ENCODE measurements around the gene NAALADL2.
"Not testable (repeated sequence)": the region's sequence is repeated elsewhere in the genome, so short reads cannot be mapped to it uniquely, and the experiment has no call there.

Gene NAALADL2

DNA sequence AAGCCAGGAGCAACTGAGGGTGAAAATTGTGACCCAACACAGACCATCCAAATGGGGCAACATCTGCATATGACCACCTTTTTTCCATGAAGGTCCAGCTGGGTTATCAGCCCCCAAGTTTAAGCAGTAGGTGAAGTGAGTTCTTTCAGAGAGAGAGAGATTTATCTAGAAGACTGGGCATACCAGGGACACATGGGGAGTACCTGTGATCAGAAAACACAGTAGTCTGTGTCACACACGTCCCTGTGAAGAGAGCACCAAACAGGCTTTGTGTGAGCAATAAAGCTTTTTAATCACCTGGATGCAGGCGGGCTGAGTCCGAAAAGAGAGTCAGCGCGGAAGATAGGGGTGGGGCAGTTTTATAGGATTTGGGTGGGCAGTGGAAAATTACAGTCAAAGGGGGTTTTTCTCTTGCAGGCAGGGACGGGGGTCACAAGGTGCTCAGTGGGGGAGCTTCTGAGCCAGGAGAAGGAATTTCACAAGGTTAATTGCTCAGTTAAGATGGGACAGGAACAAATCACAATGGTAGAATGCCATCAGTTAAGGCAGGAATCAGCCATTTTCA, 966.0 kb downstream of the NAALADL2 start:
- DNase-seq, result not testable (repeated sequence)

DNA sequence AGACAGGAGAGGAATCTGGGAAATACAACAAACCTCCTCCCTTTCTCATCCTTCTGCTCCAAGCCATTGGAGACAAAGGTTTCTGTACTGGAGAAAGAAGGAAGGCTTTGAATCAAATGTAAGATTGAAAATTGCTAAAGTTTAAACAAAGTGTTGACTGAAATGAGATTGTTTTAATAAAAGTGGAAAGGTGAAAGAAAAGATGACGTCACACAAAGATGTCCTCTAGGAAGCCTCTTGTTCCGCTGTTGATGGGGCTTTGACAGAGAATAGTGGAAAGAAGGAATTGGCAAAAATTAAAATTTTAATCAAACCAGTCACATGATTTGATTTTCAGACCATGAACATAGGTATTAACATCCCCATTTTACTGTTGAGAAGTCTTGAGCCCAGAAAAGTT, 967.6 kb downstream of the NAALADL2 start:
- DNase-seq, result no peak

GRCh38 chr3:175829809-175830208, 970.7 kb downstream of the NAALADL2 start:
- not testable (repeated sequence) for DNase-seq

DNA sequence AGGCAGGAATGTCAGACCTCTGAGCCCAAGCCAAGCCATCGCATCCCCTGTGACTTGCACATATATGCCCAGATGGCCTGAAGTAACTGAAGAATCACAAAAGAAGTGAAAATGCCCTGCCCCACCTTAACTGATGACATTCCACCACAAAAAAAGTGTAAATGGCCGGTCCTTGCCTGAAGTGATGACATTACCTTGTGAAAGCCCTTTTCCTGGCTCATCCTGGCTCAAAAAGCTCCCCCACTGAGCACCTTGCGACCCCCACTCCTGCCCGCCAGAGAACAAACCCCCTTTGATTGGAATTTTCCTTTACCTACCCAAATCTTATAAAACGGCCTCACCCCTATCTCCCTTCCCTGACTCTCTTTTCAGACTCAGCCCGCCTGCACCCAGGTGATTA, 976.6 kb downstream of the NAALADL2 start:
- not testable (repeated sequence) for DNase-seq

DNA sequence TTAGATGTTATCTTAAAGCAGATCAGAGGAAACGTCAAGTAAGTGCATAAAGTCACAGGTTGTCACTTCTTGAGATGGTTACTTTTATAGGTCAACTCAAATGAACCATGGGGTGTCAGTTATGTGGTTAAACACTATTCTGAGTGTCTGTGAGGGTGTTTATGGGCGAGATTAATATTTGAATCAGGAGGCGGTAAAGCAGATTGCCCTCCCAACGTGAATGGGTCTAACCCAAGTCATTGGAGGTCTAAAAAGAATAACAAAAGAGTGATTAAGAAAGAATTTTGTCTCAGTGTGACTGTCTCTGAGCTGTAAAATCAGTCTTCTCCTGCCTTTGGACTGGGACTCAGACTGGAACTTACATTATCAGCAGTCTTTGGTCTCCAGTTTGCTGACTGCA, 977.5 kb downstream of the NAALADL2 start:
- DNase-seq, result no peak

- no peak for DNase-seq
Measured at GRCh38 chr3:175837962-175838361, 978.8 kb downstream of the NAALADL2 start.

DNA sequence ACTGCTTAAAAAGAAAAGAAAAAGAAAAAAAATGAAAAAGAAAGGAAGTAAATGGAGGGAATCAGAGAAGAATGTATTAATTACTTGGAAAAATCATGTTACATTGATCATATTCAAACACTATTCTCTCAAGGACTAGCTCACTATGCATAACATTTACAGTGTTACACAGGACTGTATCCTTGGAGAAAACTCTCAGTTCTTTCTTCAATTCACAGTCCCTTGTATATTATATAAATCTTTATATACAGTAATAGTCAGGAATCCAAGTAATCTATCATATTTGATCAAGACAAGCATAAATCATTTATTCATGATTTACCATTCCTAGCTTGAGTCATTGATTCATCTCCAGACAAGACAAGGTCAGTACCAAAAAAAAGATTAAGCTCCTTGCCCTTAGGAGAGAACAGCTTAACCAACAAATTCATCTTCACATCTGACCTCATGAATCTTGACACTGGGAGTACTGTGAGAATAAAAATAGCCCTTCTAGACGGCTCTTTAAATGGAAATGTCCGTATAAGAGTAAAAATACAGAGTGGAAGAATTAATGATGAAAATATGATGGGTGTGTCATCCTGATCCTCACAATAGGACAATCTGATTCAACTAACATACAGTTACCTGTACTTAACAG, 980.4 kb downstream of the NAALADL2 start:
- no peak for DNase-seq

GRCh38 chr3:175851541-175851940, 992.4 kb downstream of the NAALADL2 start:
- no peak for DNase-seq

DNA sequence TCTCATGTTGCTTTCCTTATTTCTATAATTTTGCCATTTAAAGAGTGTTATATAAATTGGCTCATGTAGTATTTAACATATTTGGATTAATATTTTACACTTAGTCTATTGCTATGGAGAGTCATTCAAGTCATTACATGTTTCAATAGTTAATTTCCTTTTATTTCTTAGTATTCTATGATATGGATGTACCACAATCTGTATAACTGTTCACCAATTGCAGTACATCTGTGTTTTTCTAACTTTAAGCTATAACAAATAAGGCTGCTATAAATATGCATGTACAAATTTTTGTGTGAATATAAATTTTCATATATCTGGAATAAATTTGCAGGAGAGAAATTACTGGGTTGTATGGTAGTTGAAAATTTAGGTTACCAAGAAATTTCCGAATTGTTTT, 993.4 kb downstream of the NAALADL2 start:
- DNase-seq, result no peak

GRCh38 chr3:175857666-175858270, 998.6 kb downstream of the NAALADL2 start:
- no peak for DNase-seq
